Endothelial cell of umbilical vein (primary cell): ENCODE data around the gene SLC35F5. TPM values are rescaled to one million over a fixed set of nuclear protein-coding genes. Genes with fewer than 3 reads are reported as not detected.

Experiments
- BruUV-seq: library from RNA; stranded (reverse); fragments of 400-500 nt; replicated peaks from 2 replicates; lab custom pipeline; 2021; lab: Mats Ljungman, UMichigan
- CTCF ChIA-PET: fragments of 300-600, 350-600 bp; sonication (Branson Sonifier 250); formaldehyde crosslinking; loops from one replicate; lab custom pipeline; 2021; ENCODE audit warnings: antibody characterized with exemption, inconsistent platforms; lab: Charles Lee
- POLR2A ChIA-PET: fragments of 300-600, 350-600 bp; sonication (Branson Sonifier 250); formaldehyde crosslinking; loops from one replicate; lab custom pipeline; 2021; ENCODE audit warnings: antibody characterized with exemption, inconsistent platforms; lab: Charles Lee
- DNase-seq: peaks from one replicate; pipeline ENCODE4 v3.0.0-alpha.2; 2011; ENCODE audit warnings: low read depth, low spot score
- FAIRE-seq: peaks from 2 replicates; lab custom pipeline; 2011; peaks lifted over from hg19 to GRCh38; lab: Jason Lieb, UNC
- H2AFZ ChIP-seq: 2 replicates; pipeline ENCODE4 v1.6.0; 2012; ENCODE audit warnings: low read depth, low read length, control low read depth, inconsistent platforms
- H3K27ac ChIP-seq: 2 replicates; pipeline ENCODE4 v1.5.1; 2011; ENCODE audit warnings: low read depth, mild to moderate bottlenecking, control low read depth, low read length, moderate library complexity; ENCODE audit not compliant: insufficient read depth
- H3K27me3 ChIP-seq, 2 experiments: 2 replicates each; pipeline versions ENCODE4 v1.6.0 to v1.6.1; 2011; ENCODE audit warnings: low read length in 2 of 2, mixed read lengths in 1 of 2; ENCODE audit not compliant: control insufficient read depth in 2 of 2, insufficient read depth in 2 of 2
- H3K36me3 ChIP-seq, 2 experiments: 2 replicates in 1 of 2; 3 replicates in 1 of 2; pipeline ENCODE4 v1.5.1; 2011; ENCODE audit warnings: low read length in 2 of 2, mild to moderate bottlenecking in 1 of 2, moderate library complexity in 1 of 2; ENCODE audit not compliant: control insufficient read depth in 2 of 2, insufficient read depth in 2 of 2; ENCODE audit errors: extremely low read depth in 1 of 2
- H3K4me1 ChIP-seq: 3 replicates; pipeline ENCODE4 v1.5.1; 2011; ENCODE audit warnings: mild to moderate bottlenecking, low read length; ENCODE audit not compliant: control insufficient read depth, insufficient read depth; ENCODE audit errors: extremely low read depth
- H3K4me2 ChIP-seq: 2 replicates; pipeline ENCODE4 v1.6.1; 2011; ENCODE audit warnings: low read length, control low read depth, mixed read lengths; ENCODE audit not compliant: insufficient read depth
- H3K4me3 ChIP-seq, 3 experiments: fragments of 200-600 bp in 1 of 3; sonication (generic), shearing (Covaris generic) in 1 of 3; replicated peaks in 1 of 3; 2 replicates each; pipeline ENCODE4 v1.5.1; 2011 to 2016; ENCODE audit warnings: control low read depth in 3 of 3, low read length in 3 of 3, mild to moderate bottlenecking in 2 of 3, inconsistent platforms in 1 of 3, low read depth in 1 of 3, moderate library complexity in 1 of 3; ENCODE audit not compliant: insufficient read depth in 1 of 3
- H3K79me2 ChIP-seq: 2 replicates; pipeline ENCODE4 v1.6.0; 2012; ENCODE audit warnings: low read length, inconsistent platforms; ENCODE audit not compliant: control insufficient read depth, insufficient read depth
- H3K9ac ChIP-seq: replicated peaks from 2 replicates; pipeline ENCODE3; 2011; ENCODE audit warnings: low read length, control low read depth; ENCODE audit not compliant: insufficient read depth; ENCODE audit errors: extremely low read depth
- H3K9me1 ChIP-seq: replicated peaks from 3 replicates; pipeline ENCODE4 v1.6.0; 2011; ENCODE audit warnings: mild to moderate bottlenecking, low read length; ENCODE audit not compliant: control insufficient read depth, insufficient read depth; ENCODE audit errors: extremely low read depth
- H3K9me3 ChIP-seq: replicated peaks from 2 replicates; pipeline ENCODE4 v1.5.1; 2012; ENCODE audit warnings: low read length, inconsistent platforms; ENCODE audit not compliant: control insufficient read depth, insufficient read depth
- H4K20me1 ChIP-seq: replicated peaks from 2 replicates; pipeline ENCODE3; 2011; ENCODE audit warnings: mild to moderate bottlenecking, low read length; ENCODE audit not compliant: control insufficient read depth, insufficient read depth; ENCODE audit errors: extremely low read depth
- EZH2 ChIP-seq: IDR thresholded peaks from 2 replicates; pipeline ENCODE4 v1.6.1; 2012; ENCODE audit warnings: borderline replicate concordance, low read depth, mild to moderate bottlenecking, moderate library complexity, low read length, inconsistent platforms; ENCODE audit not compliant: severe bottlenecking
- FOS ChIP-seq: IDR thresholded peaks from 2 replicates; pipeline ENCODE4 v1.6.1; 2011; ENCODE audit warnings: mild to moderate bottlenecking, low read length, moderate library complexity, borderline replicate concordance; ENCODE audit not compliant: insufficient read depth
- GATA2 ChIP-seq: IDR thresholded peaks from 2 replicates; pipeline ENCODE4 v1.7.0; 2011; ENCODE audit warnings: low read depth, mild to moderate bottlenecking, moderate library complexity, mixed read lengths, low read length; ENCODE audit not compliant: insufficient read length, insufficient read depth
- JUN ChIP-seq: IDR thresholded peaks from 2 replicates; pipeline ENCODE4 v1.6.1; 2011; ENCODE audit warnings: borderline replicate concordance, low read depth; ENCODE audit not compliant: insufficient read length, insufficient read depth
- MYC ChIP-seq: IDR thresholded peaks from one replicate; pipeline ENCODE4 v1.6.1; 2011; ENCODE audit warnings: mild to moderate bottlenecking, low read depth, low read length
- POLR2A ChIP-seq: IDR thresholded peaks from 2 replicates; pipeline ENCODE4 v1.6.1; 2012; ENCODE audit warnings: low read depth, mild to moderate bottlenecking, control low read depth, low read length
- POLR2AphosphoS5 ChIP-seq: IDR thresholded peaks from 2 replicates; pipeline ENCODE4 v1.6.1; 2012; ENCODE audit warnings: low read depth, mild to moderate bottlenecking, control low read depth, low read length, moderate library complexity; ENCODE audit not compliant: insufficient read depth
- dilution Hi-C: fragments of 300-500 bp; cut with MboI; formaldehyde crosslinking; loops from one replicate; pipeline ENCODE4 v1.15.0; 2019; ENCODE audit warnings: low sequenced_read_pairs; ENCODE audit not compliant: extremely low pct_ligation_motif_present
- intact Hi-C: fragments of 100-400 bp; cut with micrococcal nuclease; formaldehyde crosslinking; loops from one replicate; pipeline ENCODE4 v1.10.0; 2022
- polyA plus RNA-seq, 4 experiments: library from polyadenylated mRNA; depleted of rRNA in 3 of 4; stranded (reverse) in 3 of 4; unstranded in 1 of 4; fragments of >200 nt; gene quantifications; 2 replicates each; pipeline versions ENCODE4 v1.2.1 to v1.2.3, GENCODE V29; 2011 to 2012; ENCODE audit warnings: missing spikeins in 1 of 4
- total RNA-seq: library from RNA; stranded (reverse); gene quantifications from 2 replicates; pipeline ENCODE4 v1.2.3, GENCODE V29; 2021
- TF ChIP-seq, protein P1 (sequence below): IDR thresholded peaks from 2 replicates; pipeline ENCODE4 v1.6.1; 2011; ENCODE audit not compliant: insufficient read depth, insufficient read length
- TF ChIP-seq, protein P2 (sequence below), 2 donors: IDR thresholded peaks; 1 replicate in 1 of 2; 2 replicates in 1 of 2; pipeline ENCODE4 v1.5.1; 2011; ENCODE audit warnings: low read length in 2 of 2, mild to moderate bottlenecking in 2 of 2, moderate library complexity in 2 of 2, control low read depth in 1 of 2, inconsistent platforms in 1 of 2, low read depth in 1 of 2; ENCODE audit not compliant: insufficient read depth in 1 of 2; ENCODE audit errors: extremely low read depth in 1 of 2

Gene SLC35F5
- total and polyA plus RNA-seq, 2 donors (not counting 3 experiments of a cell fraction or from before 2014, with no cell fraction given) = 22.4 to 51.1 TPM

DNA sequence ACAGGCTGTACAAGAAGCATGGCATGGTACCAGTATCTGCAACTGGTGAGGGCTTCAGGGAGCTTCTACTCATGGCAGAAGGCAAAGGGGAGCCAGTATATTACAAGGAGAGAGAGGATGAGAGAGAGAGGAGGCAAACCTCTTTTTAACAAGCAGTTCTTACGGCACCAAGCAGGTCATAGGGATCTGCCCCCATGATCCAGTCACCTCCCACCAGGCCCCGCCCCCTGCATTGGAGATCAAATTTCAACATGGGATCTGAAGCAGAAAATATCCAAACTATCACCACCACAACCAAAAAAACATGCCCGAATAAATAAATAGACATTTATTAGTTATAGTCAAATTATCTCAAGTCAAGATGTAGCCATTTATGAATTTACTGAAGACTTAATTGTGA is 14.5 kb upstream of the SLC35F5 start:
- Histone ChIP-seq H3K4me2 (no peak overlapping the region), H3K9me3 (no peaks in the 10 kb centered on the region), H3K4me3 (no peak overlapping the region), H4K20me1 (no peaks in the 10 kb centered on the region), H3K79me2 (no peaks in the 10 kb centered on the region), H3K27ac (no peak overlapping the region), H3K9me1 (no peaks in the 10 kb centered on the region), H3K27me3 (peaks cover 0 to 2% of the 10 kb centered on the region in 2 experiments), H3K36me3 (no peaks in the 10 kb centered on the region), H2AFZ (no peak overlapping the region), H3K4me1 (no peaks in the 10 kb centered on the region), H3K9ac (no peak overlapping the region)
- intact Hi-C loops = no loop called here
- BruUV-seq = no TSS peak
- TF ChIP-seq, protein P1, sequence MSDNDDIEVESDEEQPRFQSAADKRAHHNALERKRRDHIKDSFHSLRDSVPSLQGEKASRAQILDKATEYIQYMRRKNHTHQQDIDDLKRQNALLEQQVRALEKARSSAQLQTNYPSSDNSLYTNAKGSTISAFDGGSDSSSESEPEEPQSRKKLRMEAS = no peak
- TF ChIP-seq JUN = no peak
- TF ChIP-seq EZH2 = no peak
- TF ChIP-seq, protein P2, sequence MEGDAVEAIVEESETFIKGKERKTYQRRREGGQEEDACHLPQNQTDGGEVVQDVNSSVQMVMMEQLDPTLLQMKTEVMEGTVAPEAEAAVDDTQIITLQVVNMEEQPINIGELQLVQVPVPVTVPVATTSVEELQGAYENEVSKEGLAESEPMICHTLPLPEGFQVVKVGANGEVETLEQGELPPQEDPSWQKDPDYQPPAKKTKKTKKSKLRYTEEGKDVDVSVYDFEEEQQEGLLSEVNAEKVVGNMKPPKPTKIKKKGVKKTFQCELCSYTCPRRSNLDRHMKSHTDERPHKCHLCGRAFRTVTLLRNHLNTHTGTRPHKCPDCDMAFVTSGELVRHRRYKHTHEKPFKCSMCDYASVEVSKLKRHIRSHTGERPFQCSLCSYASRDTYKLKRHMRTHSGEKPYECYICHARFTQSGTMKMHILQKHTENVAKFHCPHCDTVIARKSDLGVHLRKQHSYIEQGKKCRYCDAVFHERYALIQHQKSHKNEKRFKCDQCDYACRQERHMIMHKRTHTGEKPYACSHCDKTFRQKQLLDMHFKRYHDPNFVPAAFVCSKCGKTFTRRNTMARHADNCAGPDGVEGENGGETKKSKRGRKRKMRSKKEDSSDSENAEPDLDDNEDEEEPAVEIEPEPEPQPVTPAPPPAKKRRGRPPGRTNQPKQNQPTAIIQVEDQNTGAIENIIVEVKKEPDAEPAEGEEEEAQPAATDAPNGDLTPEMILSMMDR (IDR thresholded peaks at IDR 0.05; ENCODE audit: extremely low read depth in 1 of 2, insufficient read depth in 1 of 2, low read depth in 1 of 2, low read length in 2 of 2) = no peak
- no peak for TF ChIP-seq POLR2A
- TF ChIP-seq FOS = no peak
- TF ChIP-seq MYC = no peak
- no peak for TF ChIP-seq POLR2AphosphoS5
- no peak for TF ChIP-seq GATA2
- ChIA-PET CTCF (no interaction called here), POLR2A (no interaction called here)
- dilution Hi-C loops = no loop called here
- no peak for DNase-seq
- FAIRE-seq = no peak
